Activated T-cell treated with anti-CD3 and anti-CD28 coated beads for 24 hours (primary cell): ENCODE results near the gene SEMA4D.

Experiments
- DNase-seq: peaks from one replicate; pipeline ENCODE4 v3.0.0-alpha.2; 2020; ENCODE audit warnings: low read depth

Gene SEMA4D

DNA sequence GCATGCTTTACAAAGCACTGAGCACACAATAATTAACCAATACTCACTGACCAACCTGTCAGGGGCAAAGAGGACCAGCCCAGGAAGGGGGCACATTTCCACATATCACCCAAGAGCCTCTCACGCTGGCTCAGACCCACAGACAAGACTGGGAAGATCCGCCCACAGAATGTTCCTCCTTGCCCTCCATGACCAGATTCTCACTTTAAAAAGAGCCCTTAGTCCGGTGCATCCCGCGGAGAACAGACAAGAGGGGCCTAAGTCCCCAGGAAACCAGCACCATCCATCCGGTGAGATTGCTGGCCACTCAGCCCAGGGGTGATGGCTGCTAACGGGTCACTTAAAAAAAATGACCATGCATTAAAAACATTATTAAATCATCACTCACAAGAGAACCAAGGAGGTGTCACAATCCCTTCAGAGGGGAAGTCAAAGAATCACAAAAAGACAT lies 32.9 kb downstream of the SEMA4D start:
- no peak for DNase-seq

GRCh38 chr9:89464300-89464901 lies 33.5 kb downstream of the SEMA4D start:
- DNase-seq: no peak

GRCh38 chr9:89462817-89463683 lies 34.9 kb downstream of the SEMA4D start:
- DNase-seq: no peak

- no peak for DNase-seq
Observed at GRCh38 chr9:89462199-89462598, 35.7 kb downstream of the SEMA4D start.

DNA sequence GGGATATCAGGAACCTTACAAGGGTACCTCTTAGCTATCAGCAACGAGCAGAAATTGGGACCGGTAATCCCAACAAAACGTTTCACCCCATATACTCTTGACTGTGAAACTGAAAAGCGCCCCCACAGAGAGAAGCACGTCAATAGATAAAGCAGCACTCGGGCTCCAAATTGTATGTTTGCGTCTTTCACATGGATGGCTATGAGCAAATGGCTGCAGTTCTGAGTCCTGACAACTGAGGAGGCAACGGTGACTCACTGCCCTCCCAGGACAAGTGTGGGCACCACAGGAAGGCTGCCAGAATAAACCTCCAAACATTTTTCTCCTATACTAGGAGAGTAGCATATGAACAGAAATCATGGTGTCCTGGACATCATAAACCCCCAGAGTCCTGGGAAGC lies 36.6 kb downstream of the SEMA4D start:
- peak; percentile 56 for DNase-seq

GRCh38 chr9:89460551-89460950 lies 37.4 kb downstream of the SEMA4D start:
- DNase-seq: no peak

- no peak for DNase-seq
Observed at GRCh38 chr9:89458768-89459496, 39.0 kb downstream of the SEMA4D start.

DNA sequence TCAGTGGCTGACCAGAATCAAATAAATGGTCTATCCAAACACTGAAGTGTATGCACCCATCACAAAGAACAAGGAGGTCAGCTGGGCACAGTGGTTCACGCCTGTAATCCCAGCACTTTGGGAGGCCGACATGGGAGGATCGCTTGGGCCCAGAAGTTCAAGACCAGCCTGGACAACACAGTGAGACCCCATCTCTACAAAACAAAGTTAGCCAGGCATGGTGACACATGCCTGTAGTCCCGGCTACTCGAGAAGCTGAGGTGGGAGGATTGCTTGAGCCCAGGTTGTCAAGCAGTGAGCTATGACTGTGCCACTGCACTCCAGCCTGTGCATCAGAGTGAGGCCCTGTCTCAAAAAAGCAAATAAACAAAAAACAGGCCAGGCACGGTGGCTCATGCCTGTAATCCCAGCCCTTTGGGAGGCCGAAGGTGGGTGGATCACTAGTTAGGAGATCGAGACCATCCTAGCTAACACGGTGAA lies 40.5 kb downstream of the SEMA4D start:
- DNase-seq: no peak

DNA sequence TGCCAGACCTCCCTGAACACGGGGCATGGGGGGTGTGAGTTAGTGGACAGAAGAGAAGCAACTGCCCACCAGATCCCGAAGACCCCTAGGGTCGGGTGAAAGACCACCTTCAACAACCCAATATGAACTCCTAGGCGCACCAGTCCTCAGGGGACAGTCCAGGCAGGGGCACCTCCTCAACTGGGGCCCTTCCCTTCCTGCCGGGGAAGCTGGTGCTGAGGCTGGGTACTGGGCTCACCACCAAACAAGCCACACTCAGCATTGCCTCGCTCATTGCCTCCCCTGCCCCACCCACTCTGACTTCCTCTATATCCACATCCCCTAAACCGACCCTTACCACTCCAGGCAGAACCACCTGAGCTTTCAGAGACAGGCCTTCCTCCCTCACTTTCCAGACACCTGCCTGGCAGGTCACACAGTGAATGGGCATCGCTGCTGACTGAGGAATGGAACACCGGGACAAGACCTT lies 42.5 kb downstream of the SEMA4D start:
- no peak for DNase-seq

DNA sequence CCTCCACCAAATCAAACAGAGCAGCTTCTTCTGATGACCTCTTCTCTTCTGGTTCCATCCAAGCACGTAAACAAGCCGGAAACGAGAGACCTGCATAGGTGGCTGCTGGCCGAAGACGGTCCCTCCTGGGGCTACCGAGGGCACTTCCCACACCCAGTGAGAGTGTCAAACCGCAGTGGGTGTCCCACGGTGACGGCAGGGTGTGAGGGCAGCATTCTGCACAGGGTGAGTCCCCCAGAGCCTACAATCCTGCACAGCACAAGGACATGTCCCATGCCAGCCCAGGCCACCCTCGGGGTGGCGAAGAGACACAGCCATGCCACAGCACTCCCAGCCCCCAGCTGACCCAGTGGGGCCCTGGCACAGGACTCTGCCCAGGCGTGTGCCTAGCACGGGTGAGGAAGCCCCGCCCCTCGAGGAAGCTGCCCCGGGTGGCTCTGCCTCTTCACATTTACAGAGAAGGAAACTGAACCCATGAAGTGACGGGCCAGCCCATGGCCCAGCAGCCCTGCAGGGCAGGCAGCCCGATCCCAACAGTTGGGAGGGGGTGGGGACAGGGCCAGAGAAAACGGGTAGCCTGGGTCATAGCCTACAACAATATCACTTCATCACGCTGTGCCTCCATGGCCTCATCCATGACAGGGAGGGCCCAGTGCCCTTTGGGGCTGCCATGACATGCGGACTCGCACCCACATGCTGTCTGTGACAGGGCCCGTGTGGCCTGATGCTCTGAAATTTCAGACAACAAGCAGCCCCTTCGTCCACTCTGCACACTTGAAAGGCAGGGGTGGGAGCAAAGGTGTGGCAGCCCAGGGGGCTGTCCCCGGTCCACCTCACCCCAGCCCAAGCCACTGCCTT lies 43.2 kb downstream of the SEMA4D start:
- DNase-seq: no peak

DNA sequence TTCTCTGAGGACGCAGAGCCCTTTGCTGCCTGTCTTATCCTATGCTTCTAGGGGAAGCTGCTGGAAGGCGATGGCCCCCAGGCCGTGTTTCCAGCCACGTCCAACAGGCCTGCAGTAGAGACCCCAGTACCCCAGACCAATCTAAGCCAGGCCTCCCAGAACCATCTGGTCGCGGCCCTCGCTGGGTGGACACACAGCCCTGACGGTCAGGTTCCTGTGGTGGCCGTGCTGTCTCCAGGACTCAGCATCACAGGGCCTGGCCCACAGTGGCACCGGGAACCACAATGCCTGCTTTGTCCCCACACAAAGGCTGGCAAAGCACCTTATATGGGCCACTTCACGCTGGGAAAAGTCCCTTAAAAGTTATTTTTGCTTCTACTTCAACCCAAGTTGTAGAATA lies 44.5 kb downstream of the SEMA4D start:
- DNase-seq: no peak

DNA sequence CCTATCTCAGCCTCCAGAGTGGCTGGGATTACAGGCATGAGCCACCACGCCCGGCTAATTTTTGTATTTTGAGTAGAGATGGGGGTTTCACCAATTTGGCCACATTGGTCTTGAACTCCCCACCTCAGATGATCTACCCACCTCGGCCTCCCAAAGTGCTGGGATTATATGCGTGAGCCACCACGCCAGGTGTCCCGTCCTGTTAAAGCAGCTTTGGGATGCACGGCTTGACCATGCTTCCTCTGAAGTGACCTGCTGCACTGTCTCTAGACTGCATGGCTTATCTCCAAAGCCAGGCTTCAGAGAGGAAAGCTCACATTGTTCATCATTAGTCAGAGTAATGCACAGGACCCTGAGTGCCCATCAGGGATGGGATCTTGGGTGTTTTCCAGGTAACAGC lies 45.4 kb downstream of the SEMA4D start:
- DNase-seq: no peak

- no peak for DNase-seq
Observed at GRCh38 chr9:89450213-89450612, 47.7 kb downstream of the SEMA4D start.

- DNase-seq: no peak
Observed at GRCh38 chr9:89449261-89449671, 48.6 kb downstream of the SEMA4D start.

- DNase-seq: no peak
Observed at GRCh38 chr9:89448821-89449220, 49.1 kb downstream of the SEMA4D start.

DNA sequence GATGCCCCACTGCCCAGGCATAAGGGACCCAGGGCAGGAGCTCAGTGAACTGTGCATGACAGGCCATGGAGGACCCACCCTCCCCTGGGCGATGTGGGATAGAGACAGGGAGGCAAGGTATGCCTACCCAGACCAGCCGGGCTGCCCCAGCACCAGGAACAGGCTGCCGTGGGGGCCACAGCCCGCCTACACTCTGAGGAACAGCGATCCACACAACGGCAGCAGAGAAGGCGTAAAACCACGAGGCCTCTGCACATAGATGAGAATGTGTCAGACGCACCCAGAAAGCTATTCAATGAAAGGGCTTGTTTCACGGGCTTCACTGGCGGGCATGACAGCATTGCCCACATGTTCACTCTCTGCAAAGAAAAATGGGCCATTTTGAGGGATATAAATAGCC lies 49.5 kb downstream of the SEMA4D start:
- DNase-seq: peak; percentile 51

GRCh38 chr9:89447416-89447815 lies 50.5 kb downstream of the SEMA4D start:
- no peak for DNase-seq

GRCh38 chr9:89446961-89447310 lies 51.0 kb downstream of the SEMA4D start:
- no peak for DNase-seq

GRCh38 chr9:89446261-89446960 lies 51.5 kb downstream of the SEMA4D start:
- no peak for DNase-seq

DNA sequence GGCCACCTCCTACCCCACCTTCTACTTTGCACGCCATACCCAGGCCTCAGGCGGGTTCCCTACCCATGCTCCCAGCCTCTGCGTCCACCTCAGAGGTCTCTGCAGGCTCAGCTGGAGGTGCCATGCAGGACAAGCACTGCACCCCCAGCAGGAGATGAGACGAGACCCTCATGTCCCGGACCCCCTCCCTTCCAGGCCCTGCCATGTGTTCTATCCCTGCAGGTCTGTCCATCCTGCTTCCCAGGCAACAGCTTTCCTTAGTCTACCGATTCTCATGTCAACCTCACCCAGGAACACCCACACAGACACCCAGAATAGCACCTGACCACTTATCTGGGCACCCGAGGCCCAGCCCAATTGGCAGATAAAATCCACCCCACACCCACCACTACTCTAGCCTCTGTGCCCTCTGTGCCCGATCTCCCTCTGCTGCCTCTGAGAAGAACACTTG lies 52.1 kb downstream of the SEMA4D start:
- DNase-seq: no peak
